ENCODE measurements around the gene MZT2A.
A peak's percentile ranks its signal among the peaks of the same experiment; 100 is the strongest.
"Not testable (repeated sequence)": the region's sequence is repeated elsewhere in the genome, so short reads cannot be mapped to it uniquely, and the experiment has no call there.

MZT2A gene

GRCh38 chr2:131492418-131493198 is 411 bp upstream of the MZT2A start:
- DNase-seq (ENCODE audit: low read depth) = peak; percentile 93

DNA sequence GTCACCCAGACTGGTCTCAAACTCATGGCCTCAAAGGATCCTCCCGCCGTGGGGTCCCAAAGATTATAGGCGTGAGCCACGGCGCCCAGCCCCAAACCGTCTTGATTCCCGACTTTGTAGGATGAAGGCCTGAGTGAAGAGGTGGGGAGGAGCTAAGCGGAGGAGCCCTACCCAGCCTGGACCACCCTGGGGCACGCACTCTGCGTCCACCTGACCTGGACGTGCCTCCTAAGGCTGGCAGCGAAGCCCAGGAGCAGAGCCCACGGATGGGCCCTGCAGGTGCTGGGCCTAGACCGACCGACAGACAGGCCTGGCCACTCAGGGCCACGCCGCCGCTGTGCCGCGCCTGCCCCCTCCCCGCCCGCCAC is 744 bp downstream of the MZT2A start:
- not testable (repeated sequence) for DNase-seq (ENCODE audit: low read depth)

DNA sequence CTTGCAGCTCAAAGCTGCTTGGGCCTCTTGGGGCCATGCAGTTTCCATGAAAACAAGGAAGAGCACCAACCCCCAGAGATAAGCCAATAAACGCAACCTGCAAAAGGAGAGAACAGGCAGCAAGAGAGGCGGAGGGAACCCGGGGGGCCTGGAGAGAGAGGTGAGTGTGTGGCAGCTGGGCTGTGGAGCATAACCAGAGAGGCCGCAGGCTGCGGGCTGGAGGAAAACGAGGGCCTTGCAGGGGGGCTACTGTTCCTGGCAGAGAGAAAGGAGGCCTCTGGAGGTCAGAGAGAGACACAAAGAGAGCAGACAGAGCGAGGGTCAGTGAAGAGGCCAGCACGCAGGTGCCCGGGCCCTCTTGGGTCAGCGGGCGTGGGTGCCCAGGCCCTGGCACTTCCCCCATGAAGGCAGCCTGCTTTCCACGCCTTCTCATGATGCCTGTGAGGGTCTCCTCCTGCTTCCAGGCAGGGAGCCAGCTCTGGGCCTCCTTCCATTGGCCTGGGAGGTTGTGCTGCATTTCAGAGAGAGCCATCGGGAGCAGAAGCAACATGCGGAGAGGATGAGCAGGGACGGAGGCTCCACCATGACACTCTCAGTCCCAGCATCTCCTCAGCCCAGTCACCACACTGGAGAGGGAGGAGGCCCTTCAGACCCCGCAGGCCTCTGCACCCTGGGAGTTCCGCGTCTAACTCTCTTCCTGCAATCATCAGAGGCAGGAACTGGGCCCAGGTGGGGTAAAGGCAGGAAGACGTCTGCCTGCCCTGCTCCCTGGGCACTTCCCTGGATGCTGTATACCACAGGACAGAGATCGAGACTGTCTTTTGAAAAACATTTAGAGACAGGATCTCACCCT is 1.4 kb downstream of the MZT2A start:
- DNase-seq (ENCODE audit: low read depth) = peak; percentile 22

- no peak for DNase-seq (ENCODE audit: low read depth)
Observed at GRCh38 chr2:131488306-131489205, 3.6 kb downstream of the MZT2A start.

DNA sequence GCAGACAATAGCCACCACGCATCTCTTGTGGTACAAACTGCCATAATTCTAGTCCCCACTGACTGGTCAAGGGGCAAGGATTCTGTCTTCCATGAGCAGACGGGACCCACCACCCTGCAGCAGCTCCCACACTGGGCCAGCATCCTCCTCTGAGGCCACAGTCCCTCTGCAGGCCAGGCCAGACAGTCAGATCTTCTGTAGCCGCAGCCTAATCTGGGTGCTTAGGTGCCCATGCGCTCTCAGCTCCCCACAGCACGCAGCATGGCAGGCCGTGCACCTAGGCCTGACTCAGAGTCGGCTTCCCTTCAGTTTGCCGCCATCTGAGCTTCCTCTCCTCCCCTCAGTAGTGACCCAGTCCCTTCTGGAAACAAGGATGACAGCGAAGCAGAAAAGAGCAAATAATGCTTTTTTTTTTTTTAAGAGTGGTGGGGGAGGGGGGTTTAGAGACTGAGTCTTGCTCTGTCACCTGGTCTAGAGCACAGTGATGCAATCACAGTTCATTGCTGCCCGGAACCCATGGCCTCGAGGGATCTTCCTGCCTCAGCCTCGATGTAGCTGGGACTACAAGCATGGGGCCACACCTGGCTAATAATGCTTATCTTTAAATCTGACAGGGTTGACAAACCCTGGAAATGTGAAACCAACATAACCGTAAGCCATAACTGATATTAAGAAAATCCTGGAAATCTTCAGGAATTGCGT is 5.8 kb downstream of the MZT2A start:
- DNase-seq (ENCODE audit: low read depth) = not testable (repeated sequence)

DNA sequence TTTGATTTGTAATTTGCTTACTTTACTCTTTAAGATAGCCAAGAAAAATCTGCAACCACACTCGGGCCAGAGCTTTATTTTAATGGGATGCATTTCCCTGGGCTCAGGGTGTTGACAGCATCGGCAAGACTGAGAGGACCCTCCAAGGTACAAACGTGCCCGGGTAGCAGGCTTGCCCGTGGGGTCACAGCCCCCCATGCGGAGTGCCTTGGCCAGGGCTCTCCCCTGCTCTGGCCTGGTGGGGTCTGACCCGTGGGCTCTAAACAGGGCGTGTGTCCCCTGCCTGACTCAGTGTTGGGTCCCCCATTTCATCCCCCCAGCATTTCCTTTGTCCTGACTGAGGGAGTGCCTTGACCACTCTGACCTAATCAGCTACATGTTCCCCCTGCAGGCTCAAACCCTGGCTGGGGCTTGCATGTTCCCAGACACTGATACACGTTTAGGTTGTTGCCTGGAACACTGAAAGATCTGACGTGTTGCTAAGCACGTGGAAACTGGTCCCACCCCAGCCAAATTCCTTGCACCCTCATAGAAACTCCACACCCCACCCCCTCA is 7.2 kb downstream of the MZT2A start:
- not testable (repeated sequence) for DNase-seq (ENCODE audit: low read depth)

DNA sequence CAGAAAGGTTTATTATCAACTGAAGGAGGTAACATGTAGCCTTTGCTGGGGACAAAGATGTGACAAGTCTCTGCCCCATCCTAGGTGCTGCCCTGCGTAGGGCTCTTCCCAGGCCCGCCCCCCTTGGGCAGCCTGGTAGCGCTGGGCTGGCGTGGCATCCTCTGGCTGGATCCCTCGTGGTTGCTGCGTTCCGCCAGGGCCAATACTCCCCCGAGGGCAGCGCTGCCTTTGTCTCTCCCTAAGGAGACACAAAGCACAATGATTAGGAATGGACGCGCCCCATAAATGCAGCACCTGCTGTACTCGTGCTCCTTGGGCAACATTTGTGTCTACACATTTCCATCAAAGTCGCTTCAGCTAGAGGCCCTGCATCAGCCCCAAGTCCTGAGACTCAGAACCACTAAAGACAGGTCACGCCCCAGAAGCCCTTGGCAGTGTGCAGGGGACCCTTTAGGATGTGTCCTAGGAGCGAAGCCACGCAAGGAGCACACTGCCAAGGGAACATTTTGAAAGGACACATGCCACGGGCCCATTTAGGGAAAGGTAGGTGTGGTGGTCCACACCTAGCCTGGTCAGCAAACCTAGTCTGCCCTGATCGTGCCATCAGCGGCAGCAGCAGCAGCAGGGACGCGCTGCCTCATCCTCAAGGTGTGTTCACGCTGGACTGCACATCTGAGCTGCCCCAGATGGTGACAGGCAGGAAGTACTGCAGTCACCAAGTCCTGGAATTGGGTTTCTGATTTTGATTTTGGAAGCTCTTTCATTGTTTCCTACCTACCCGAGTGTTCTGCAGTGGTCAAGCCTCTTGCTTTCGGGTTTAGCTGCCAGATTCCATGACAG is 8.0 kb downstream of the MZT2A start:
- not testable (repeated sequence) for DNase-seq (ENCODE audit: low read depth)

- DNase-seq (ENCODE audit: low read depth) = not testable (repeated sequence)
Observed at GRCh38 chr2:131482506-131483155, 9.6 kb downstream of the MZT2A start.

- not testable (repeated sequence) for DNase-seq (ENCODE audit: low read depth)
Observed at GRCh38 chr2:131480351-131480750, 11.8 kb downstream of the MZT2A start.

GRCh38 chr2:131478850-131479461 is 13.2 kb downstream of the MZT2A start:
- not testable (repeated sequence) for DNase-seq (ENCODE audit: low read depth)

- DNase-seq (ENCODE audit: low read depth) = not testable (repeated sequence)
Observed at GRCh38 chr2:131478074-131478849, 13.9 kb downstream of the MZT2A start.

- DNase-seq (ENCODE audit: low read depth) = not testable (repeated sequence)
Observed at GRCh38 chr2:131477227-131477626, 15.0 kb downstream of the MZT2A start.

GRCh38 chr2:131476363-131476762 is 15.8 kb downstream of the MZT2A start:
- DNase-seq (ENCODE audit: low read depth) = not testable (repeated sequence)

- DNase-seq (ENCODE audit: low read depth) = no peak
Observed at GRCh38 chr2:131475831-131476230, 16.4 kb downstream of the MZT2A start, which contains the start of gene TUBA3D. TSS of gene TUBA3D (plus strand) at chr2:131476119. CDS start at chr2:131476200, 81 bp downstream.

DNA sequence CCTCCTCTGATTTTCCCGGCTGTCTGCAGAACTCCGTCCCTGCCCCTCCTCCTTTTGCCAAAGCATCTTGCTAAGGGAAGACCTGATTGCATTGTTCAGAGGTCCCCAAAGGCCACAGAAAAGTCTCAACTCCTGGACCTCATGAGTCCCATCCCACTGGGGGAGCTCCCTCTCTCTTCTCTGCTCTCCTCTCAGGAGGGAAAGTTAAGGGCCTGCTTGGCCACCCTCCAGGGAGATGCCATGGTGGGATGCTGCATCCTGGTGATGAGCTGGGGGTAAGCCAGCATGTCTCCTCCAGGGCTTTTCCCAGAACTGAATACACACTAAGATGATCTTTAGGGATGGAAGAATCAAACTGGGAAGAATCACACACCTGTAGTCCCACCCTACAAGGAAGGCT is 18.9 kb downstream of the MZT2A start:
- DNase-seq (ENCODE audit: low read depth) = not testable (repeated sequence)

GRCh38 chr2:131471624-131472023 is 20.6 kb downstream of the MZT2A start:
- not testable (repeated sequence) for DNase-seq (ENCODE audit: low read depth)

- not testable (repeated sequence) for DNase-seq (ENCODE audit: low read depth)
Observed at GRCh38 chr2:131470944-131471343, 21.3 kb downstream of the MZT2A start.

DNA sequence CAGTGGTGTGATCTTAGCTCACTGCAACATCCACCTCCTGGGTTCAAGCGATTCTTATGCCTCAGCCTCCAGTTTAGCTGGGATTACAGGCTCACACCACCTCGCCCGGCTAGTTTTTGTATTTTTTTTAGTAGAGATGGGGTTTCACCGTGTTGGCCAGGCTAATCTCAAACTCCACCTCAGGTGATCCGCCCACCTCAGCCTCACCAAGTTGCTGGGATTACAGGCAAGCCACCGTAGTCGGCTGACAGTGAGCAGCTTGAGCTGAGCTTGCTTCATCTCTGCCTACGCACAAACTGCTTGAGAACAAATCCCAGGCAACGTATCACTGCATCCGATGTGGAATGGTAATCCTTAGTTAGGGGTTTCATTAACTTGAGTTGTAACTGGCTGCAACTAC is 24.5 kb downstream of the MZT2A start:
- DNase-seq (ENCODE audit: low read depth) = not testable (repeated sequence)

Data from activated T-cell treated with anti-CD3 and anti-CD28 coated beads for 24 hours (primary cell).